Type B pancreatic cell (in vitro differentiated cells): ENCODE measurements around the gene MYBPH. TPM values are rescaled to one million over a fixed set of nuclear protein-coding genes. Genes with fewer than 3 reads are reported as not detected.

ENCODE experiments used
- DNase-seq: peaks from one replicate; pipeline ENCODE4 v3.0.0; 2021; ENCODE audit warnings: mixed read lengths; ENCODE audit not compliant: unreplicated experiment; ENCODE audit errors: extremely low spot score
- H3K27ac Mint-ChIP-seq: 2 replicates; pipeline ENCODE4 v1.8.0; 2021; ENCODE audit warnings: mild to moderate bottlenecking, mixed read lengths
- H3K27me3 Mint-ChIP-seq: 2 replicates; pipeline ENCODE4 v1.8.0; 2021; ENCODE audit warnings: mixed read lengths
- H3K36me3 Mint-ChIP-seq: 2 replicates; pipeline ENCODE4 v1.8.0; 2021; ENCODE audit warnings: mixed read lengths
- H3K4me1 Mint-ChIP-seq: one replicate; pipeline ENCODE4 v1.8.0; 2021; ENCODE audit warnings: mixed read lengths; ENCODE audit not compliant: unreplicated experiment
- H3K4me3 Mint-ChIP-seq: 2 replicates; pipeline ENCODE4 v1.8.0; 2021; ENCODE audit warnings: mild to moderate bottlenecking, mixed read lengths
- H3K9me3 Mint-ChIP-seq: 2 replicates; pipeline ENCODE4 v1.8.0; 2021; ENCODE audit warnings: mixed read lengths
- CTCF ChIP-seq: fragments of 200-600 bp; sonication (generic); conservative IDR thresholded peaks from 2 replicates; pipeline ENCODE4 v1.5.0; 2021; ENCODE audit warnings: antibody characterized with exemption, mild to moderate bottlenecking
- long read RNA-seq: library from polyadenylated mRNA; unstranded; transcript quantifications from one replicate; pipeline ENCODE4 v2.0.0, GENCODE V29; 2020
- total RNA-seq: library from RNA; stranded (reverse); gene quantifications from 2 replicates; pipeline ENCODE4 v1.2.1, GENCODE V29; 2021; ENCODE audit warnings: low replicate concordance

The MYBPH gene
- total RNA-seq: 1.6 TPM in 1 of 2 replicates, not detected in the other
- long read RNA-seq: 0 reads

- H3K27ac Mint-ChIP-seq: no peak within 1 kb of the TSS
These were observed at the start of gene MYBPH for GRCh38 chr1:203175237-203175826. Gene MYBPH (minus strand): TSS chr1:203175826. CDS start chr1:203175755, 71 bp downstream.

GRCh38 chr1:203225071-203225470, 49.4 kb upstream of the MYBPH start:
- no peaks in the 10 kb centered on the region for H3K4me1 Mint-ChIP-seq
- peaks cover 42% of the 10 kb centered on the region for H3K27me3 Mint-ChIP-seq

More at GRCh38 chr1:203175237-203175826, at the start of gene MYBPH:
- no peaks in the 10 kb centered on the region for H3K36me3 Mint-ChIP-seq
- H3K4me1 Mint-ChIP-seq: peaks cover 27% of the 10 kb centered on the region
- no peak for DNase-seq
- no peak for TF ChIP-seq CTCF
- H3K4me3 Mint-ChIP-seq: no peak within 1 kb of the TSS
- peaks cover 15% of the 10 kb centered on the region for H3K27me3 Mint-ChIP-seq
- no peaks in the 10 kb centered on the region for H3K9me3 Mint-ChIP-seq

GRCh38 chr1:203223012-203223775, 47.6 kb upstream of the MYBPH start:
- Mint-ChIP-seq H3K4me1 (no peaks in the 10 kb centered on the region), H3K9me3 (no peaks in the 10 kb centered on the region), H3K4me3 (no peak overlapping the region), H3K27me3 (peaks cover 47% of the 10 kb centered on the region), H3K27ac (no peak overlapping the region), H3K36me3 (no peaks in the 10 kb centered on the region)
- no peak for TF ChIP-seq CTCF
- no peak for DNase-seq

More at GRCh38 chr1:203225071-203225470, 49.4 kb upstream of the MYBPH start:
- no peak for DNase-seq
- Mint-ChIP-seq H3K36me3 (no peaks in the 10 kb centered on the region), H3K9me3 (no peaks in the 10 kb centered on the region), H3K27ac (no peak overlapping the region), H3K4me3 (no peak overlapping the region)
- no peak for TF ChIP-seq CTCF

GRCh38 chr1:203219934-203220333, 44.3 kb upstream of the MYBPH start:
- TF ChIP-seq CTCF: no peak
- Mint-ChIP-seq H3K36me3 (no peaks in the 10 kb centered on the region), H3K9me3 (no peaks in the 10 kb centered on the region), H3K4me1 (peaks cover 10% of the 10 kb centered on the region), H3K4me3 (no peak overlapping the region), H3K27ac (no peak overlapping the region), H3K27me3 (peaks cover 49% of the 10 kb centered on the region)
- no peak for DNase-seq

GRCh38 chr1:203219171-203219570, 43.5 kb upstream of the MYBPH start:
- Mint-ChIP-seq H3K4me1 (peaks cover 10% of the 10 kb centered on the region), H3K27ac (no peak overlapping the region), H3K36me3 (no peaks in the 10 kb centered on the region), H3K4me3 (no peak overlapping the region), H3K9me3 (no peaks in the 10 kb centered on the region), H3K27me3 (peaks cover 47% of the 10 kb centered on the region)
- no peak for TF ChIP-seq CTCF
- DNase-seq: no peak
